ENCODE measurements around the gene SH2B2.
"Not testable (repeated sequence)": the region's sequence is repeated elsewhere in the genome, so short reads cannot be mapped to it uniquely, and the experiment has no call there.

SH2B2 gene

GRCh38 chr7:102303669-102304422 is 17.2 kb downstream of the SH2B2 start:
- DNase-seq (ENCODE audit: low read depth, low spot score) = no peak
- H3K27ac ChIP-seq = no peak overlapping the region

- H3K27ac ChIP-seq = no peak overlapping the region
- no peak for DNase-seq (ENCODE audit: low read depth, low spot score)
These were observed 18.0 kb downstream of the SH2B2 start for GRCh38 chr7:102304668-102305067.

DNA sequence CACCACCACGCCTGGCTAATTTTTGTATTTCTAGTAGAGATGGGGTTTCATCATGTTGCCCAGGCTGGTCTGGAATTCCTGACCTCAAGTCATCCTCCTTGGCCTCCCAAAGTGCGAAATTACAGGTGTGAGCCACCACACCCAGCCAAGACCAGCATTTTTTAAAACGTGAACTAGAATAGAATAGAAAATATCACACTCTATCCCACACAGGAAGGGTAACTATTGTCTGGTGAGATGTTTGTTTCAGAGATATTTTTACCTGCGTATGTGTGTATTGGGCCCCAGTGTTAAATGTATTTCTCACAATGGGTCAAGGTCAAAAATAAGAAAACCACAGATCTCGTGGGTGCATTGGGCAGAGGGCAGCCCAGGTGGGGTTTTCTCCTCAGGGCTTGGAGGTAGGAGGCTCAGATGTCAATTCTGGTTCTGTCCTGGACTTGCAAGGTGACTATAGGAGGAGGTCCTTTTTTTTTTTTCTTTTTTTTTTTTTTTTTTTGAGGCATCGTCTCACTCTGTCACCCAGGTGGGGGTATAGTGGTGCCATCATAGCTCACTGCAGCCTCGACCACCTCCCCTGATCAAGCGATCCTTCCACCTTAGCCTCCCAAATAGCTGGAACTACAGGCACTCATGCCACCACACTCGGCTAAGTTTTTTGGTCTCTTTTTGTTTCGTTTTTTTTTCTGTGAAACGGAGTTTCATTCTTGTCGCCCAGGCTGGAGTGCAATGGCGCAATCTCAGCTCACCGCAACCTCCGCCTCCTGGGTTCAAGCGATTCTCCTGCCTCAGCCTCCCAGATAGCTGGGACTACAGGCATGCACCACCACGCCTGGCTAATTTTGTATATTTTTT is 19.0 kb downstream of the SH2B2 start:
- H3K27ac ChIP-seq = no peak overlapping the region
- no peak for DNase-seq (ENCODE audit: low read depth, low spot score)

GRCh38 chr7:102306916-102307677 is 20.4 kb downstream of the SH2B2 start:
- H3K27ac ChIP-seq = no peak overlapping the region
- DNase-seq (ENCODE audit: low read depth, low spot score) = no peak

DNA sequence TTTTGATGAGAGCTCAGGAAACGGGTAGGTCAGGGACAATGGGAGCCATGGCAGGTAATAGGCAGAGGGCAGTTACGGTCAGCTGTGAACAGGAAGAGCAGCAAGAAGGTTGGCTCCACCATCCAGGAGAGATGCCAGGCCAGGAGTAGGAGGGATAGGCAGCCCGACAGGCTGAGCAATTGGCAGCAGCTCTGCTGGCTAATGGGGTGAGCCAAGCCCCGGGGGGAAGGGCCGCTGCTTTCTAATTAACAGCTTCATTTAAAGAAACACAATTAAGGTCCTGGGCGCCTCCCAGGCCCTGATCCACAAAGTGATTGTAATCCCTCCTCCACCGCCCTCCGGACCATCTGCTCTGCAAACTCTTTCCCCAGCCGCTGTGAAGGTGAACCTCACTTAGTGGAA is 23.7 kb downstream of the SH2B2 start:
- no peak for DNase-seq (ENCODE audit: low read depth, low spot score)
- no peak overlapping the region for H3K27ac ChIP-seq

DNA sequence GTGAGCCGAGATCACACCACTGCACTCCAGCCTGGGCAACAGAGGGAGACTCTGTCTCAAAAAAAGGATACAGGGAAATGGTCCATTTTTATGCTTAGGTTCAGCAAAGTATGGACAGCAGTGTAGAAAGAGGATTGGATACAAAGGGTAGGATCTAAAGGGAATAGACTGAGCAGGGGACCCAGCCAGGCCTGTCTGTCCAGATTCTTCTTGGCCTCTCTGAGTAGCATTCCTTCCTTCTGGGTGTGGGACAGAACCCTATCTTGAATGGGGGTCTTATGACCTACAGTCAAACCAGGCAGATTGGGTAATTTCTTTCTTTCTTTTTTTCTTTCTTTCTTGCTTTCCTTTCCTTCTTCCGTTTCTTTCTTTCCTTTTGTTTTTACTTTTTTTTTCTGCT is 25.6 kb downstream of the SH2B2 start:
- no peak overlapping the region for H3K27ac ChIP-seq

GRCh38 chr7:102313997-102314780 is 27.5 kb downstream of the SH2B2 start:
- no peak for DNase-seq (ENCODE audit: low read depth, low spot score)
- no peak overlapping the region for H3K27ac ChIP-seq

More for the DNA sequence above, 25.6 kb downstream of the SH2B2 start:
- no peak for DNase-seq (ENCODE audit: low read depth, low spot score)

GRCh38 chr7:102317231-102318059 is 30.8 kb downstream of the SH2B2 start:
- H3K27ac ChIP-seq = no peak overlapping the region
- no peak for DNase-seq (ENCODE audit: low read depth, low spot score)

- DNase-seq (ENCODE audit: low read depth, low spot score) = peak; percentile 53
- H3K27ac ChIP-seq = no peak overlapping the region
These were observed 31.9 kb downstream of the SH2B2 start for GRCh38 chr7:102318482-102318971.

- H3K27ac ChIP-seq = no peak overlapping the region
- DNase-seq (ENCODE audit: low read depth, low spot score) = no peak
These were observed 33.0 kb downstream of the SH2B2 start for GRCh38 chr7:102319671-102320070.

DNA sequence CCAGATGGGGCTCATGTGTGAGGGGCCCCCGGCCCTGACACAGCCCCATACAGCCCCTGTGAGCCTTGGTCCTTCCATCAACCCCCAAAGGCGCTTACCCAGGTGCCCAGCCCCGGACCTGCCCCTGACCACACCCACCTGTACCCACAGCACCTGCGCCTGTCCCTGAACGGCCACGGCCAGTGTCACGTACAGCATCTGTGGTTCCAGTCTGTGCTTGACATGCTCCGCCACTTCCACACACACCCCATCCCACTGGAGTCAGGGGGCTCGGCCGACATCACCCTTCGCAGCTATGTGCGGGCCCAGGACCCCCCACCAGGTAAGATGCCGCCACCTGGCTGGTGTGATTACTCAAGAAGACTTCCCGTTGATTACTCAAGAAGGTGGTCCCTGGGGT is 33.5 kb downstream of the SH2B2 start:
- no peak overlapping the region for H3K27ac ChIP-seq
- DNase-seq (ENCODE audit: low read depth, low spot score) = no peak

- no peak for DNase-seq (ENCODE audit: low read depth, low spot score)
- H3K27ac ChIP-seq = no peak overlapping the region
These were observed 34.1 kb downstream of the SH2B2 start for GRCh38 chr7:102320601-102321350.

GRCh38 chr7:102321351-102322201 is 34.9 kb downstream of the SH2B2 start:
- no peak overlapping the region for H3K27ac ChIP-seq
- no peak for DNase-seq (ENCODE audit: low read depth, low spot score)

GRCh38 chr7:102322202-102322715 is 35.6 kb downstream of the SH2B2 start:
- DNase-seq (ENCODE audit: low read depth, low spot score) = no peak
- H3K27ac ChIP-seq = no peak overlapping the region

- H3K27ac ChIP-seq = no peak overlapping the region
These were observed 37.2 kb downstream of the SH2B2 start for GRCh38 chr7:102323914-102324195.

GRCh38 chr7:102325106-102325505 is 38.4 kb downstream of the SH2B2 start:
- not testable (repeated sequence) for DNase-seq (ENCODE audit: low read depth, low spot score); H3K27ac ChIP-seq

More at GRCh38 chr7:102323914-102324195, 37.2 kb downstream of the SH2B2 start:
- DNase-seq (ENCODE audit: low read depth, low spot score) = no peak

DNA sequence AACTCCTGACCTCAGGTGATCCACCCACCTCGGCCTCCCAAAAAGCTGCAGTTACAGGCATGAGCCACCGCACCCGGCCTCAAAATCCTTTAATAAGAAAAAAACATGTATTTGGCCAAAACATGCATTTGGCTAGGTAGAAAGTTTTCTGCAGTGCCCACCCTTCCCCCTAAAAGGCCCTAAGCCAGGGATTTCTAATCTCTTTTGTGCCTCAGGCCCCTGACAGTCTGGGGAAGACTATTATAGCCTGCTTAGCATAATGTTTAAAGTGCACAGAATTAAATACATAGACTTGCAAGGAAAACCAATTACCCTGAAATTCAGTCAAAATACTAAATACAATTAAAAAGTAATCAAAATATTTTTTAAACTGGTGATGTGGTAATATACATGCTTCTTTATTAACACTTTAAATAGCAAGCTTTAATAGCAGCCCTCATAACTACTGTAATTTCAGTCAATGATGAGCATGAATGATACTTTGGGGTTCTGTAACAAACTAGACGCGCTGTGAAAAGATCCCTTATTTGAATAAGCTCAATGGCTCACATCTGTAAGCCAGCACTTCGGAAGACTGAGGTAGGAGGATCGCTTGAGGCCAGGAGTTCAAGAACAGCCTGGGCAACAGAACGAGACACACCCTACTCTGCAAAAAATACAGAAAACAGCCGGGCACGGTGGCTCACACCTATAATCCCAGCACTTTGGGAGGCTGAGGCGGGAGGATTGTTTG is 39.7 kb downstream of the SH2B2 start:
- no peak overlapping the region for H3K27ac ChIP-seq
- no peak for DNase-seq (ENCODE audit: low read depth, low spot score)
